Naive thymus-derived CD4-positive, alpha-beta T cell (primary cell): ENCODE measurements around the gene FNDC10. TPM values are rescaled to one million over a fixed set of nuclear protein-coding genes. Genes with fewer than 3 reads are reported as not detected.

Experiments used
- ATAC-seq: fragments of 150-1000 bp; cut with Tn5 transposase; 2 replicates; pipeline ENCODE4 v1.10.0; 2021; ENCODE audit warnings: mild to moderate bottlenecking, moderate library complexity
- CTCF ChIA-PET: fragments of 350-600 bp; sonication (Branson Sonifier 250); formaldehyde crosslinking; loops from one replicate; lab custom pipeline; 2021; ENCODE audit warnings: antibody characterized with exemption; lab: Charles Lee
- POLR2A ChIA-PET: fragments of 350-600 bp; sonication (Branson Sonifier 250); formaldehyde crosslinking; loops from one replicate; lab custom pipeline; 2021; ENCODE audit warnings: antibody characterized with exemption, inconsistent platforms; lab: Charles Lee
- DNase-seq, 9 donors: peaks; one replicate each; pipeline versions ENCODE4 v3.0.0 to v3.0.0-alpha.2; 2020 to 2022; ENCODE audit warnings: mixed read lengths in 1 of 9
- H3K27ac ChIP-seq: one replicate; pipeline ENCODE4 v1.7.0; 2013; ENCODE audit warnings: mild to moderate bottlenecking, low read depth, low read length, moderate library complexity
- H3K27me3 ChIP-seq, 2 donors: one replicate each; pipeline ENCODE4 v1.7.0; 2013; ENCODE audit warnings: low read length in 2 of 2, mild to moderate bottlenecking in 2 of 2, moderate library complexity in 2 of 2; ENCODE audit not compliant: control insufficient read depth in 2 of 2, insufficient read depth in 2 of 2
- H3K36me3 ChIP-seq, 3 experiments: 1 replicate in 2 of 3; 2 replicates in 1 of 3; pipeline ENCODE4 v1.7.0; 2013; ENCODE audit warnings: low read length in 3 of 3, mild to moderate bottlenecking in 3 of 3, moderate library complexity in 1 of 3; ENCODE audit not compliant: insufficient read depth in 3 of 3, control insufficient read depth in 2 of 3
- H3K4me1 ChIP-seq, 2 donors: one replicate each; pipeline ENCODE4 v1.7.0; 2013; ENCODE audit warnings: low read length in 2 of 2, mild to moderate bottlenecking in 2 of 2, moderate library complexity in 1 of 2; ENCODE audit not compliant: control insufficient read depth in 2 of 2, insufficient read depth in 2 of 2
- H3K4me3 ChIP-seq: 2 replicates; pipeline ENCODE4 v1.7.0; 2013; ENCODE audit warnings: mild to moderate bottlenecking, low read length
- H3K9me3 ChIP-seq, 3 experiments: 1 replicate in 2 of 3; 2 replicates in 1 of 3; pipeline ENCODE4 v1.7.0; 2013; ENCODE audit warnings: low read length in 3 of 3; ENCODE audit not compliant: control insufficient read depth in 2 of 3
- H3K27ac Mint-ChIP-seq, 9 donors: one replicate each; pipeline ENCODE4 v1.8.0; 2020 to 2022; ENCODE audit warnings: mixed read lengths in 9 of 9, mild to moderate bottlenecking in 8 of 9, moderate library complexity in 5 of 9, inconsistent platforms in 2 of 9
- H3K27me3 Mint-ChIP-seq, 5 donors: one replicate each; pipeline ENCODE4 v1.8.0; 2021 to 2022; ENCODE audit warnings: mixed read lengths in 5 of 5, mild to moderate bottlenecking in 1 of 5
- H3K36me3 Mint-ChIP-seq, 5 donors: one replicate each; pipeline ENCODE4 v1.8.0; 2020 to 2022; ENCODE audit warnings: mixed read lengths in 5 of 5, mild to moderate bottlenecking in 3 of 5, inconsistent platforms in 1 of 5
- H3K4me1 Mint-ChIP-seq, 7 donors: one replicate each; pipeline ENCODE4 v1.8.0; 2020 to 2022; ENCODE audit warnings: mixed read lengths in 7 of 7, mild to moderate bottlenecking in 3 of 7, inconsistent platforms in 1 of 7
- H3K4me3 Mint-ChIP-seq, 10 donors: one replicate each; pipeline ENCODE4 v1.8.0; 2020 to 2022; ENCODE audit warnings: mild to moderate bottlenecking in 10 of 10, mixed read lengths in 10 of 10, moderate library complexity in 6 of 10, inconsistent platforms in 2 of 10
- H3K9me3 Mint-ChIP-seq, 11 donors: one replicate each; pipeline ENCODE4 v1.8.0; 2020 to 2022; ENCODE audit warnings: mixed read lengths in 11 of 11, mild to moderate bottlenecking in 4 of 11, inconsistent platforms in 1 of 11, moderate library complexity in 1 of 11
- intact Hi-C, 2 donors: fragments of 100-400 bp; cut with micrococcal nuclease; formaldehyde crosslinking; loops; one replicate each; pipeline ENCODE4 v1.15.1; 2023
- polyA plus RNA-seq, 2 donors: library from polyadenylated mRNA; unstranded; fragments of 300-500 nt; fragmentation: Illumina TruSeq; gene quantifications; one replicate each; pipeline ENCODE4 v1.2.3, GENCODE V29; 2021
- total RNA-seq, 6 experiments: library from RNA in 5 of 6; stranded (reverse) in 5 of 6; gene quantifications; 1 replicate in 5 of 6; 2 replicates in 1 of 6; pipeline ENCODE4 v1.2.3 and lab custom pipeline; 2021 to 2026

Gene FNDC10
- total and polyA plus RNA-seq, 7 experiments from 2014 or later: 1.3 to 10.7 (median 3.2) TPM

DNA sequence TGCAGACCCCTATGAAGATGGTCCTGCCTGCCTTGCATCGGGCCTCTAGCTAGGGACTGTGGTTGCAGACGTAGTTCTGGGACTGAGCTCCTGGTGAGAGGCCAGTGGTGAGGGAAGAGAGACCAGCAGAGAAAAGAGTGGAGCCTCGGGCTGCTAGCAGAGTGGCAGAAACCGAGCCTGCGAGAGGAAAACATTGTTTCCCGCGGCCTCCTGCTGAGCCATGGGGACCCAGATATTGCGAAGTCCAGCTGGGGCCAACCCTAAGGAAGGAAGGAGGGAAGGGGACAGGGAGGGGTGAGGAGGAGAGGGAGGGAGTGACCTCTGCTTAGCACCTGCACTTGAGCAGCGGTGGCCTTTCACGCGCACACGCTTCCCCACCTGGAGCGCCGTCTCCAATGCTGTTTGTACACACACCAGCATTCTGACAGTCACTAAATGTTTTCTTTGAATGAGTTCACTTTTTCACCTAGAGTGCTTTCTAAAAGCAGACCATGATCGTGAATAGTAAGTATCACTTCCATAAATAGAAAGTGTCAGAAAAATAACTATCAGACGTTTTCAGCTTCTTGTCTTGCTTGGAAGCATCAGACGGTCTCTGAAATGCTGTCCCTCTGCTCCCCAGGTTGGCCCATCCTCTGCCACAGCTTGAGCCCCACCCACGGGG lies 2.5 kb upstream of the FNDC10 start:
- CTCF ChIA-PET: no interaction called here
- peaks cover 8 to 23% (median 14%) of the 10 kb centered on the region in 7 donors for H3K4me1 Mint-ChIP-seq
- no peak overlapping the region for H3K27ac ChIP-seq
- H3K4me3 ChIP-seq: no peak overlapping the region
- no peaks in the 10 kb centered on the region for H3K9me3 Mint-ChIP-seq
- POLR2A ChIA-PET: interaction anchor here (2.9 kb wide), 1 partner anchor 12 kb away, joined by 25 read pairs; the partner anchor contains the start of gene MIB2
- intact Hi-C loops: no loop called here
- H3K9me3 ChIP-seq: no peaks in the 10 kb centered on the region
- H3K4me1 ChIP-seq: peaks cover 0 to 10% of the 10 kb centered on the region in 2 donors
- peak overlapping the region in 6 of 9 donors; percentile 17 to 65 (median 34) for H3K27ac Mint-ChIP-seq
- H3K4me3 Mint-ChIP-seq: peak overlapping the region in 3 of 10 donors; percentile 5 to 26 (median 9)
- peak in 1 of 9 donors; percentile 8 for DNase-seq
- H3K36me3 ChIP-seq: no peaks in the 10 kb centered on the region
- H3K27me3 Mint-ChIP-seq: peaks cover 0 to 10% (median 0%) of the 10 kb centered on the region in 5 donors
- no peaks in the 10 kb centered on the region for H3K36me3 Mint-ChIP-seq
- no peaks in the 10 kb centered on the region for H3K27me3 ChIP-seq
- no peak for ATAC-seq

GRCh38 chr1:1601564-1602303 lies 1.8 kb upstream of the FNDC10 start:
- CTCF ChIA-PET: interaction anchor here (0.5 to 1.0 kb wide), 2 partner anchors 15 to 36 kb away, joined by 3 to 5 read pairs; no protein-coding TSS in a partner anchor
- H3K4me3 Mint-ChIP-seq: peak overlapping the region in 2 of 10 donors; percentile 9 to 78
- peak in 1 of 9 donors; percentile 8 for DNase-seq

DNA sequence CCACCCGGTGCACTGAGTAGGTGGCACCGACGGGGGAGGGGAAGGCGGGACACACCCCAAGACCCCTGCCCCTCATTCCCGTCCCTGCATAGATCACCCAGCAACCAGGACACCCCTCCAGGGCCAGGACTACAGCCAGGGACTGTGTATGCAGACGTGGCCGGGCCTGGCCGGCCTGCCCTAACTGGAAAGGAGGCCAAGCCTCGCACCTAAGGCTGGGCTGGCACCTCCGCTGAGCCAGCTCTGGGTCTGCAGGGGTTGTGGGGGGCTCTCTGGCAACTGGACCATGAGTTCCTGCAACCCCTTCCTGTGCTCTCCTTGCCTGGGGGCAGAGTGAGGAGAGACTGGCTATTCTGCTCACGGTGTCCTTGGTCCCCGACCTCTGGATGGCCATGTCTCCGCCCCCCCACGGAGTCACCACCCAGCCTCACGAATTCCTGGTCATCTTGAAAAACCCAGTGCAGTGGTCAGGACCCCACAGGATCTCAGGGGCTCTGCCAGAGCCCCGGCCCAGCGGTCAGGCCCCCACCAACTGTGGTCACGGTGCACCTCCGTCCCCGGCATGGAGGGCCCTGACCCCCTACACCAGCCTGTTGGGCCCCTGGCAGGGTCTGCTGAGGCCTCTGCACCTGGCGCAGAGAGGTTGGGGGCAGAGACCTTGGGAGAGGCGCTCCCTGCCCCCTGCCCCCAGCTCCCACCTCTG lies 1.1 kb upstream of the FNDC10 start:
- H3K4me1 Mint-ChIP-seq: peaks cover 0 to 13% (median 5%) of the 10 kb centered on the region in 7 donors
- no peak for ATAC-seq
- H3K36me3 Mint-ChIP-seq: no peaks in the 10 kb centered on the region
- intact Hi-C loops: no loop called here
- POLR2A ChIA-PET: interaction anchor here (2.9 kb wide), 1 partner anchor 13 kb away, joined by 25 read pairs; the partner anchor contains the start of gene MIB2
- H3K27me3 Mint-ChIP-seq: peaks cover 0 to 10% (median 0%) of the 10 kb centered on the region in 5 donors
- H3K27ac ChIP-seq: no peak overlapping the region
- DNase-seq: peak in 1 of 9 donors; percentile 7
- no peak overlapping the region for H3K4me3 ChIP-seq
- H3K36me3 ChIP-seq: no peaks in the 10 kb centered on the region
- peak overlapping the region in 1 of 9 donors; percentile 67 for H3K27ac Mint-ChIP-seq
- no peaks in the 10 kb centered on the region for H3K9me3 Mint-ChIP-seq
- CTCF ChIA-PET: interaction anchor here (0.5 to 1.0 kb wide), 2 partner anchors 14 to 35 kb away, joined by 3 to 5 read pairs; no protein-coding TSS in a partner anchor
- no peaks in the 10 kb centered on the region for H3K9me3 ChIP-seq
- no peaks in the 10 kb centered on the region for H3K27me3 ChIP-seq
- peak overlapping the region in 9 of 10 donors; percentile 9 to 78 (median 65) for H3K4me3 Mint-ChIP-seq
- no peaks in the 10 kb centered on the region for H3K4me1 ChIP-seq

More at GRCh38 chr1:1601564-1602303, 1.8 kb upstream of the FNDC10 start:
- H3K36me3 ChIP-seq: no peaks in the 10 kb centered on the region
- H3K27me3 ChIP-seq: no peaks in the 10 kb centered on the region
- Mint-ChIP-seq H3K4me1 (peaks cover 3 to 16% (median 7%) of the 10 kb centered on the region in 7 donors), H3K36me3 (no peaks in the 10 kb centered on the region), H3K27ac (peak overlapping the region in 2 of 9 donors; percentile 17 to 25), H3K27me3 (peaks cover 0 to 10% (median 0%) of the 10 kb centered on the region in 5 donors), H3K9me3 (no peaks in the 10 kb centered on the region)
- POLR2A ChIA-PET: interaction anchor here (2.9 kb wide), 1 partner anchor 13 kb away, joined by 25 read pairs; the partner anchor contains the start of gene MIB2
- no peaks in the 10 kb centered on the region for H3K9me3 ChIP-seq
- H3K4me1 ChIP-seq: peaks cover 0 to 4% of the 10 kb centered on the region in 2 donors
- no peak overlapping the region for H3K4me3 ChIP-seq
- no peak overlapping the region for H3K27ac ChIP-seq
- ATAC-seq: no peak
- intact Hi-C loops: no loop called here

DNA sequence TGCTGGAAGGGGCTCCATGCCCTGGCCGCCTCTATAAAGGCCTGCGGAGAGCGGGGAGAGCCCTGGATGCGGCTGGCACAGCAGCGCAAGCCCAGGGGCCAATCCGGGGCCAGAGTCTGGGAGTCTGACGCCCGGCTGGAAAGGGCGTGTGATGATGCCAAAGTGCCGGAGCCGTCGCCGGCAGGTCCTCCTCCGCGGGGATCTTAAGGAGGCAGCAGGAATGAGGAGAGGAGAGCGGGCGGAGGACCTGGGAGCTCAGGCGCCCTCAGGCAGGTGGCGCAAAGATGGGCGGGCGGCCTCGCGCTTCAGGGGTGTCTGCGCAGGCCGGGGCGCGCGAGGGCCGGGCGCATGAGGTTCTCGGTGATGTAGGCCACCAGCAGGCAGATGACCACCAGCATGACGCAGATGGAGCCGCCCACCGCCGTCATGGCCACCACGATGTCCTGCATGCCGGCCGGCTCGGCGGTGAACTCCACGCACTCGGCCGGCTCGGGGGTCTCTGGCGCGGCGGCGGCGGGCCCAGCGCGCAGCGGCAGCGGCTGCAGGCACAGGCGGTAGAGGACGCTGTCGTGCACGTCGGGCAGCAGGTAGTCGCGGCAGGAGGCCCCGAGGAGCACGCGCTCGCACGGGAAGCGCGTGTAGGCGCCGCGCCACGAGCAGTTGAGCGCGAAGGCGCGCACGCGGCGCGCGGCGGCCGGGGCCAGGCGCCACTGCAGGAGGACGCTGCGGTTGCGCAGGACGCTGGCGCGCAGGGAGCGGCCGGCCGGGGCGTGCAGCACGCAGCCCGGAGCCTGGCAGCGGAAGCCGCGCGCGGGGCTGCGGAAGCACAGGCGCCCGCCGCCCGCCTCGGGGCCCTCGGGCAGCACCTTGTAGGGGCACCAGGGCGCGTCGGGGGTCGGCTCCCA lies 653 bp downstream of the FNDC10 start:
- no peak overlapping the region for H3K4me3 ChIP-seq
- peak overlapping the region; percentile 60 to 90 (median 76) for H3K4me3 Mint-ChIP-seq
- no peaks in the 10 kb centered on the region for H3K4me1 ChIP-seq
- H3K9me3 Mint-ChIP-seq: no peaks in the 10 kb centered on the region
- ATAC-seq (peak; percentile 58), DNase-seq (peak in 8 of 9 donors; percentile 20 to 56 (median 50))
- ChIA-PET POLR2A (interaction anchor here (0.9 to 2.8 kb wide), 2 partner anchors 9 to 15 kb away, joined by 3 to 21 read pairs; partner anchors contain the start of gene MIB2), CTCF (interaction anchor here (1.1 kb wide), 1 partner anchor 17 kb away, joined by 3 read pairs; no protein-coding TSS in a partner anchor)
- peaks cover 0 to 4% of the 10 kb centered on the region in 2 donors for H3K27me3 ChIP-seq
- H3K27ac ChIP-seq: no peak overlapping the region
- peaks cover 0 to 13% (median 5%) of the 10 kb centered on the region in 7 donors for H3K4me1 Mint-ChIP-seq
- no peaks in the 10 kb centered on the region for H3K36me3 ChIP-seq
- peaks cover 0 to 10% (median 0%) of the 10 kb centered on the region in 5 donors for H3K27me3 Mint-ChIP-seq
- H3K27ac Mint-ChIP-seq: peak overlapping the region in 3 of 9 donors; percentile 56 to 80 (median 62)
- no peaks in the 10 kb centered on the region for H3K9me3 ChIP-seq
- no peaks in the 10 kb centered on the region for H3K36me3 Mint-ChIP-seq
- intact Hi-C loops: loop anchor here (1.0 kb wide), 2 partner anchors 16 to 24 kb away; partner anchors contain the start of gene MIB2 (in 1 of the 2)

DNA sequence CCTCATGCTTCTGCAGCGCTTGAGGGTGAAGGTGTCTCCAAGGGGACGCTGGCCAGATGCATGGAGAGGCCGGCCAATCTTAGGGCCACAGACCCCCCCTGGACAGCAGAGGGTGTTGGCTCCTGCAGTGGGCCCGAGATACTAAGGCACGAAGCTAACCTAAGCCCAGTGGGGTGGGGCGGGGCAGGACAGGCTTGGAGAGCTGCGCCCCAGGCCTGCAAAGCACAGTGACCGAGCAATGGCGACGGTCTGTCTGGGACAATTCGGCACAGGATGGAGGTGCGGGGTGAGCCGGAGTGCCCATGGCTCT lies 1.3 kb downstream of the FNDC10 start:
- no peak for ATAC-seq
- no peak overlapping the region for H3K4me3 ChIP-seq
- Mint-ChIP-seq H3K27ac (peak overlapping the region in 2 of 9 donors; percentile 56 to 62), H3K4me1 (peaks cover 0 to 13% (median 5%) of the 10 kb centered on the region in 7 donors), H3K36me3 (no peaks in the 10 kb centered on the region), H3K27me3 (peaks cover 0 to 10% (median 0%) of the 10 kb centered on the region in 5 donors), H3K9me3 (no peaks in the 10 kb centered on the region), H3K4me3 (peak overlapping the region; percentile 60 to 90 (median 76))
- ChIA-PET CTCF (interaction anchor here (1.1 kb wide), 1 partner anchor 17 kb away, joined by 3 read pairs; no protein-coding TSS in a partner anchor), POLR2A (interaction anchor here (0.9 to 2.8 kb wide), 2 partner anchors 9 to 16 kb away, joined by 3 to 21 read pairs; partner anchors contain the start of gene MIB2)
- no peaks in the 10 kb centered on the region for H3K36me3 ChIP-seq
- peaks cover 0 to 4% of the 10 kb centered on the region in 2 donors for H3K27me3 ChIP-seq
- no peaks in the 10 kb centered on the region for H3K9me3 ChIP-seq
- H3K27ac ChIP-seq: no peak overlapping the region
- no peak for DNase-seq
- no peaks in the 10 kb centered on the region for H3K4me1 ChIP-seq
- intact Hi-C loops: loop anchor here (1.0 kb wide), 2 partner anchors 17 to 23 kb away; partner anchors contain the start of gene MIB2 (in 1 of the 2)
